Thyroid gland (tissue), 4 donors: ENCODE measurements around the gene PMS2. TPM values are rescaled to one million over a fixed set of nuclear protein-coding genes. Genes with fewer than 3 reads are reported as not detected.

Experiments used
- DNase-seq, 2 donors: peaks; one replicate each; pipeline ENCODE4 v3.0.0-alpha.2; 2019
- H3K27ac ChIP-seq, 3 donors: fragments of 200-600 bp; sonication (generic); 1 replicate in 2 of 3; 2 replicates in 1 of 3; pipeline ENCODE4 v1.5.1; 2016 to 2019; ENCODE audit warnings: mild to moderate bottlenecking in 1 of 3, moderate library complexity in 1 of 3
- H3K27me3 ChIP-seq: fragments of 200-600 bp; sonication (generic); one replicate; pipeline ENCODE4 v1.5.1; 2019
- H3K36me3 ChIP-seq, 2 donors: fragments of 200-600 bp; sonication (generic); one replicate each; pipeline ENCODE4 v1.5.1; 2016 to 2019
- H3K4me1 ChIP-seq, 2 donors: fragments of 200-600 bp; sonication (generic); one replicate each; pipeline ENCODE4 v1.5.1; 2017 to 2019
- H3K4me3 ChIP-seq, 3 donors: fragments of 200-600 bp; sonication (generic); replicated peaks in 1 of 3; 1 replicate in 2 of 3; 2 replicates in 1 of 3; pipeline ENCODE4 v1.5.1; 2016; ENCODE audit warnings: mild to moderate bottlenecking in 1 of 3
- H3K9me3 ChIP-seq: fragments of 200-600 bp; sonication (generic); one replicate; pipeline ENCODE4 v1.5.1; 2017
- POLR2A ChIP-seq, 2 donors: fragments of 450-650 bp; IDR thresholded peaks; one replicate each; pipeline ENCODE4 v1.6.1; 2017; ENCODE audit warnings: antibody characterized with exemption in 2 of 2, mild to moderate bottlenecking in 2 of 2, moderate library complexity in 1 of 2
- WGBS, 2 donors: methylation state at CpG; one replicate each; pipeline ENCODE4 v1.1.5; 2017; 5-methylcytosine and 5-hydroxymethylcytosine counted together
- intact Hi-C: fragments of 100-400 bp; cut with DNase I; formaldehyde crosslinking; loops from one replicate; pipeline ENCODE4 v1.15.1; 2023
- total RNA-seq, 4 donors: library from RNA; depleted of rRNA; stranded (reverse); fragments of >200 nt; gene quantifications; one replicate each; pipeline ENCODE4 v1.2.3, GENCODE V29; 2016
- TF ChIP-seq, protein P1 (sequence below), 6 experiments: fragments of 200-600 bp in 3 of 6; fragments of 450-650 bp in 3 of 6; sonication (generic) in 3 of 6; IDR thresholded peaks; one replicate each; pipeline ENCODE4 v1.5.1; 2016 to 2019; ENCODE audit warnings: antibody characterized with exemption in 6 of 6, mild to moderate bottlenecking in 2 of 6, inconsistent platforms in 1 of 6, moderate library complexity in 1 of 6

PMS2 gene
- total RNA-seq, 4 donors from 2014 or later = 15.9 to 28.1 (median 18.9) TPM

GRCh38 chr7:6030988-6031387 is 22.1 kb upstream of the PMS2 start, which contains the start of gene ANKRD61:
Gene ANKRD61 (plus strand): TSS chr7:6031376. CDS start chr7:6031376, 0 bp downstream.
- TF ChIP-seq POLR2A (IDR thresholded peaks at IDR 0.05) = no peak
- TF ChIP-seq, protein P1, sequence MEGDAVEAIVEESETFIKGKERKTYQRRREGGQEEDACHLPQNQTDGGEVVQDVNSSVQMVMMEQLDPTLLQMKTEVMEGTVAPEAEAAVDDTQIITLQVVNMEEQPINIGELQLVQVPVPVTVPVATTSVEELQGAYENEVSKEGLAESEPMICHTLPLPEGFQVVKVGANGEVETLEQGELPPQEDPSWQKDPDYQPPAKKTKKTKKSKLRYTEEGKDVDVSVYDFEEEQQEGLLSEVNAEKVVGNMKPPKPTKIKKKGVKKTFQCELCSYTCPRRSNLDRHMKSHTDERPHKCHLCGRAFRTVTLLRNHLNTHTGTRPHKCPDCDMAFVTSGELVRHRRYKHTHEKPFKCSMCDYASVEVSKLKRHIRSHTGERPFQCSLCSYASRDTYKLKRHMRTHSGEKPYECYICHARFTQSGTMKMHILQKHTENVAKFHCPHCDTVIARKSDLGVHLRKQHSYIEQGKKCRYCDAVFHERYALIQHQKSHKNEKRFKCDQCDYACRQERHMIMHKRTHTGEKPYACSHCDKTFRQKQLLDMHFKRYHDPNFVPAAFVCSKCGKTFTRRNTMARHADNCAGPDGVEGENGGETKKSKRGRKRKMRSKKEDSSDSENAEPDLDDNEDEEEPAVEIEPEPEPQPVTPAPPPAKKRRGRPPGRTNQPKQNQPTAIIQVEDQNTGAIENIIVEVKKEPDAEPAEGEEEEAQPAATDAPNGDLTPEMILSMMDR (IDR thresholded peaks at IDR 0.05) = no peak
- Histone ChIP-seq H3K9me3 (no peaks in the 10 kb centered on the region), H3K36me3 (peaks cover 30 to 34% of the 10 kb centered on the region in 2 donors), H3K4me3 (no peak within 1 kb of the TSS), H3K27me3 (no peaks in the 10 kb centered on the region), H3K4me1 (peaks cover 5 to 8% of the 10 kb centered on the region in 2 donors), H3K27ac (peak within 1 kb of the TSS in 1 of 3 donors; percentile 62)
- 93 to 95% methylated on average over 2 of the region's 2 CpGs for WGBS, 2 donors
- intact Hi-C loops = no loop called here
- DNase-seq = no peak

DNA sequence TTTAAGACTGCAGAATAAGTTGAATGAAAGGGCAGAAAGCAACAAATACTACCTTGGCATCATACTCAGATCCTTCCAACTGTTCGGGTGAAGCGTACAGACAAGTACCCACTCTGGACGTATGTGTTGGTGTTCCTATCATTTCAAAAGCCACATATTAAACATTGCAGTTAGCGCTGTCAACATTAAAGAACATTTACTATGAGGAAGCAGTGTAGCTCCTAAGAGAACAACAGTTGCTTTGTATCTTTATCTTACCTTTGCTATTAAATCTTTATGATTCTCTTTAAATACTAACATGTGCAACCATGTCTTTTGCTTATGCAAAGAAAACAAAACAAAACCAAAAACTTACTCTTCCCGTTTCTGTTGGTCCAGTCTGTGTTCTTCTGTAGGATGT is 19.7 kb upstream of the PMS2 start:
- Histone ChIP-seq H3K4me1 (peaks cover 5 to 8% of the 10 kb centered on the region in 2 donors), H3K27ac (no peak overlapping the region), H3K27me3 (no peaks in the 10 kb centered on the region), H3K9me3 (no peaks in the 10 kb centered on the region), H3K4me3 (no peak overlapping the region), H3K36me3 (peaks cover 33 to 34% of the 10 kb centered on the region in 2 donors)
- no peak for DNase-seq
- WGBS, 2 donors = 93 to 94% methylated on average over 5 of the region's 5 CpGs
- TF ChIP-seq POLR2A (IDR thresholded peaks at IDR 0.05) = no peak
- TF ChIP-seq, protein P1 (IDR thresholded peaks at IDR 0.05) = no peak
- intact Hi-C loops = no loop called here

DNA sequence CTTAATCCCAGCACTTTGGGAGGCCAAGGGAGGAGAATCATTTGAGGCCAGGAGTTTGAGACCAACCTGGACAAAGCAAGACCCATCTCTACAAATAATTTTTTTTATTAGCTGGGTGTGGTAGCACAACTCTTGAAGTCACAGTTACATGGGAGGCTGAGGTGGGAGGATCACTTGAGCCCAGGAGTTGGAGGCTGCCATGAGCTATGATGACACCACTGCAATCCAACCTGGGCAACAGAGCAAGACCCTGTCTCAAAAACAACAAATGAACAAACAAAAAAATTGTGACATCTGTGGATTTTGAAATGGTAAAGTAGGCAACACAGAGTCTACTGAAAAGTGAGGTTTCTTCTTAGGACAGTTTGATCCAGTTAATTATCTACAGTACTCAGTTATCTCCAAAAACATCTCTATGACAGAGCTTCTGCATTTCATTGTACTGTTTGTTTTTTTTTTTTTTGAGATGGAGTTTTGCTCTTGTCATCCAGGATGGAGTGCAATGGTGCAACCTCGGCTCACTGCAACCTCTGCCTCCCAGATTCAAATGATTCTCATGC is 19.0 kb upstream of the PMS2 start:
- no peak for DNase-seq
- 95 to 96% methylated on average over 1 of the region's 1 CpG for WGBS, 2 donors
- H3K36me3 ChIP-seq = peaks cover 40% of the 10 kb centered on the region in 2 donors

GRCh38 chr7:6026820-6027311 is 18.0 kb upstream of the PMS2 start:
- Histone ChIP-seq H3K9me3 (no peaks in the 10 kb centered on the region), H3K27me3 (no peaks in the 10 kb centered on the region), H3K4me3 (no peak overlapping the region), H3K4me1 (peaks cover 0 to 3% of the 10 kb centered on the region in 2 donors), H3K36me3 (peaks cover 49 to 50% of the 10 kb centered on the region in 2 donors), H3K27ac (peak overlapping the region in 1 of 3 donors; percentile 54)
- intact Hi-C loops = no loop called here
- TF ChIP-seq, protein P1 (IDR thresholded peaks at IDR 0.05) = no peak
- TF ChIP-seq POLR2A (IDR thresholded peaks at IDR 0.05) = no peak
- no peak for DNase-seq
- 85% methylated on average over 12 of the region's 12 CpGs for WGBS, 2 donors

More for the DNA sequence above, 19.0 kb upstream of the PMS2 start:
- no peaks in the 10 kb centered on the region for H3K9me3 ChIP-seq
- intact Hi-C loops = no loop called here
- TF ChIP-seq, protein P1 (IDR thresholded peaks at IDR 0.05) = no peak
- TF ChIP-seq POLR2A (IDR thresholded peaks at IDR 0.05) = no peak
- H3K4me1 ChIP-seq = peaks cover 5 to 7% of the 10 kb centered on the region in 2 donors
- no peak overlapping the region for H3K4me3 ChIP-seq
- H3K27me3 ChIP-seq = no peaks in the 10 kb centered on the region
- H3K27ac ChIP-seq = no peak overlapping the region
